IMR-90 (cell line): ENCODE measurements around the gene ING5. TPM values are rescaled to one million over a fixed set of nuclear protein-coding genes. Genes with fewer than 3 reads are reported as not detected.

Experiments used
- ATAC-seq: fragments of 200-7000 bp; cut with Tn5 transposase; 2 replicates; pipeline ENCODE4 v1.9.1; 2020; ENCODE audit warnings: low read depth, mild to moderate bottlenecking, moderate library complexity
- BruUV-seq: library from RNA; stranded (reverse); fragments of 400-500 nt; replicated peaks from 2 replicates; lab custom pipeline; 2021; lab: Mats Ljungman, UMichigan
- CTCF ChIA-PET: fragments of 300-600 bp; formaldehyde crosslinking; extraction: SDS; loops from one replicate; lab custom pipeline; 2021; ENCODE audit warnings: antibody characterized with exemption; lab: Yijun Ruan, JAX
- POLR2A ChIA-PET: fragments of 300-600 bp; sonication (Branson Sonifier 250); formaldehyde crosslinking; loops from one replicate; lab custom pipeline; 2022; ENCODE audit warnings: antibody characterized with exemption; ENCODE audit not compliant: unreplicated experiment; lab: Charles Lee
- DNase-seq: peaks from one replicate; pipeline ENCODE4 v3.0.0; 2013
- H2AFZ ChIP-seq: replicated peaks from 2 replicates; pipeline ENCODE3; 2013; ENCODE audit warnings: low read length, mild to moderate bottlenecking; ENCODE audit not compliant: poor library complexity
- H2AK5ac ChIP-seq: 2 replicates; pipeline ENCODE4 v1.6.1; 2013; ENCODE audit warnings: low read depth, low read length, inconsistent platforms
- H2AK9ac ChIP-seq: replicated peaks from 2 replicates; pipeline ENCODE3; 2013; ENCODE audit warnings: mild to moderate bottlenecking, low read depth, low read length, moderate library complexity; ENCODE audit not compliant: poor library complexity
- H2BK120ac ChIP-seq: 2 replicates; pipeline ENCODE4 v1.6.1; 2013; ENCODE audit warnings: low read depth, low read length, inconsistent platforms
- H2BK15ac ChIP-seq: 3 replicates; pipeline ENCODE4 v1.6.1; 2013; ENCODE audit warnings: low read depth, low read length, inconsistent platforms
- H2BK20ac ChIP-seq: 2 replicates; pipeline ENCODE4 v1.6.1; 2013; ENCODE audit warnings: low read depth, mild to moderate bottlenecking, inconsistent platforms, low read length, moderate library complexity
- H2BK5ac ChIP-seq: 2 replicates; pipeline ENCODE4 v1.6.1; 2013; ENCODE audit warnings: mild to moderate bottlenecking, low read depth, low read length, inconsistent platforms; ENCODE audit not compliant: poor library complexity, severe bottlenecking
- H3K14ac ChIP-seq: replicated peaks from 2 replicates; pipeline ENCODE4 v1.6.1; 2013; ENCODE audit warnings: low read depth, low read length, inconsistent platforms
- H3K18ac ChIP-seq: 2 replicates; pipeline ENCODE4 v1.6.1; 2013; ENCODE audit warnings: low read depth, low read length, control low read depth
- H3K23ac ChIP-seq: 2 replicates; pipeline ENCODE4 v1.6.1; 2013; ENCODE audit warnings: low read depth, low read length, inconsistent platforms
- H3K27ac ChIP-seq: 2 replicates; pipeline ENCODE4 v1.5.1; 2013; ENCODE audit warnings: mild to moderate bottlenecking, control low read depth, low read length; ENCODE audit not compliant: insufficient read depth
- H3K27me3 ChIP-seq: 2 replicates; pipeline ENCODE4 v1.6.1; 2013; ENCODE audit warnings: low read length; ENCODE audit not compliant: control insufficient read depth, insufficient read depth
- H3K36me3 ChIP-seq: 2 replicates; pipeline ENCODE4 v1.6.1; 2013; ENCODE audit warnings: low read length, mixed read lengths; ENCODE audit not compliant: control insufficient read depth, insufficient read depth
- H3K4ac ChIP-seq: 2 replicates; pipeline ENCODE4 v1.6.1; 2013; ENCODE audit warnings: low read depth, low read length, inconsistent platforms
- H3K4me1 ChIP-seq: 2 replicates; pipeline ENCODE4 v1.6.1; 2013; ENCODE audit warnings: low read length, mixed read lengths; ENCODE audit not compliant: control insufficient read depth, insufficient read depth
- H3K4me2 ChIP-seq: 2 replicates; pipeline ENCODE4 v1.6.1; 2013; ENCODE audit warnings: low read depth, mild to moderate bottlenecking, control low read depth, low read length, moderate library complexity
- H3K4me3 ChIP-seq: 2 replicates; pipeline ENCODE4 v1.5.1; 2013; ENCODE audit warnings: low read depth, mild to moderate bottlenecking, control low read depth, low read length, moderate library complexity; ENCODE audit not compliant: insufficient read depth
- H3K56ac ChIP-seq: 2 replicates; pipeline ENCODE4 v1.6.1; 2013; ENCODE audit warnings: low read length, inconsistent platforms; ENCODE audit not compliant: insufficient read depth; ENCODE audit errors: extremely low read depth
- H3K79me1 ChIP-seq, 2 experiments: 2 replicates each; pipeline ENCODE4 v1.6.1; 2013; ENCODE audit warnings: low read length in 2 of 2, inconsistent platforms in 1 of 2, low read depth in 1 of 2
- H3K9ac ChIP-seq: 2 replicates; pipeline ENCODE4 v1.6.1; 2013; ENCODE audit warnings: low read depth, low read length, control low read depth
- H3K9me1 ChIP-seq: 2 replicates; pipeline ENCODE4 v1.6.1; 2013; ENCODE audit warnings: low read length, inconsistent platforms; ENCODE audit not compliant: insufficient read depth
- H3K9me3 ChIP-seq: 2 replicates; pipeline ENCODE4 v1.6.1; 2013; ENCODE audit warnings: low read length; ENCODE audit not compliant: control insufficient read depth, insufficient read depth
- H4K20me1 ChIP-seq: 2 replicates; pipeline ENCODE4 v1.6.1; 2013; ENCODE audit warnings: low read length, inconsistent platforms; ENCODE audit not compliant: insufficient read depth
- H4K5ac ChIP-seq: 2 replicates; pipeline ENCODE4 v1.6.1; 2013; ENCODE audit warnings: mild to moderate bottlenecking, low read depth, low read length, control low read depth
- H4K8ac ChIP-seq, 2 experiments: 2 replicates each; pipeline ENCODE4 v1.6.1; 2013; ENCODE audit warnings: low read depth in 2 of 2, low read length in 2 of 2, control low read depth in 1 of 2, inconsistent platforms in 1 of 2
- H4K91ac ChIP-seq: 2 replicates; pipeline ENCODE4 v1.6.1; 2013; ENCODE audit warnings: low read depth, low read length, inconsistent platforms; ENCODE audit not compliant: insufficient read depth
- BHLHE40 ChIP-seq: fragments of 150-350 bp; IDR thresholded peaks from 2 replicates; pipeline ENCODE4 v1.6.1; 2016; ENCODE audit warnings: mild to moderate bottlenecking, low read depth, low read length
- CEBPB ChIP-seq: IDR thresholded peaks from 2 replicates; pipeline ENCODE4 v1.6.1; 2012; ENCODE audit warnings: low read depth, low read length, improper control_type of control experiment
- ELK1 ChIP-seq: fragments of 150-350 bp; IDR thresholded peaks from 2 replicates; pipeline ENCODE4 v1.6.1; 2016; ENCODE audit warnings: low read depth, mild to moderate bottlenecking, low read length, moderate library complexity, borderline replicate concordance
- FOS ChIP-seq: fragments of 150-350 bp; IDR thresholded peaks from 2 replicates; pipeline ENCODE4 v1.6.1; 2016; ENCODE audit warnings: low read depth, low read length
- MAFK ChIP-seq: IDR thresholded peaks from 2 replicates; pipeline ENCODE4 v1.6.1; 2012; ENCODE audit warnings: low read depth, low read length, improper control_type of control experiment
- MAZ ChIP-seq: IDR thresholded peaks from 2 replicates; pipeline ENCODE4 v1.6.1; 2012; ENCODE audit warnings: low read depth, mild to moderate bottlenecking, low read length, improper control_type of control experiment, moderate library complexity, borderline replicate concordance
- MXI1 ChIP-seq: IDR thresholded peaks from 2 replicates; pipeline ENCODE4 v1.6.1; 2012; ENCODE audit warnings: low read depth, mild to moderate bottlenecking, low read length, moderate library complexity, borderline replicate concordance
- POLR2A ChIP-seq: IDR thresholded peaks from 2 replicates; pipeline ENCODE4 v1.6.1; 2012; ENCODE audit warnings: mild to moderate bottlenecking, low read depth, low read length
- RCOR1 ChIP-seq: IDR thresholded peaks from 2 replicates; pipeline ENCODE4 v1.6.1; 2012; ENCODE audit warnings: mild to moderate bottlenecking, low read length, improper control_type of control experiment; ENCODE audit not compliant: insufficient replicate concordance
- SMC3 ChIP-seq: fragments of 150-350 bp; IDR thresholded peaks from 2 replicates; pipeline ENCODE4 v1.6.1; 2016; ENCODE audit warnings: low read depth, mild to moderate bottlenecking, antibody characterized with exemption, low read length, moderate library complexity
- WGBS, 2 experiments: methylation state at CpG; one replicate each; pipeline versions ENCODE4 v1.1.5 to v1.1.7; 2013; ENCODE audit warnings: missing lambda C conversion rate in 2 of 2; ENCODE audit not compliant: insufficient read length in 1 of 2; ENCODE audit errors: extremely low coverage in 2 of 2; 5-methylcytosine and 5-hydroxymethylcytosine counted together
- dilution Hi-C: fragments of 300-500 bp; cut with HindIII; formaldehyde crosslinking; loops from one replicate; pipeline ENCODE4 v1.14.3; 2018; ENCODE audit warnings: low sequenced_read_pairs; ENCODE audit not compliant: unreplicated experiment
- in situ Hi-C: fragments of 300-500 bp; cut with MboI; formaldehyde crosslinking; loops from 3 replicates; pipeline ENCODE4 v1.14.3; 2019; ENCODE audit warnings: low sequenced_read_pairs, inconsistent platforms, mixed read lengths
- intact Hi-C: fragments of 100-400 bp; cut with micrococcal nuclease; formaldehyde crosslinking; loops from 2 replicates; pipeline ENCODE4 v1.10.0; 2022
- polyA plus RNA-seq, 3 experiments: library from polyadenylated mRNA; depleted of rRNA; stranded (reverse); fragments of >200 nt; gene quantifications; 2 replicates each; pipeline ENCODE4 v1.2.3, GENCODE V29; 2012; ENCODE audit warnings: low replicate concordance in 1 of 3
- total RNA-seq: library from RNA; depleted of rRNA; stranded (reverse); fragments of >200 nt; gene quantifications from 2 replicates; pipeline ENCODE4 v1.2.3, GENCODE V29; 2012
- TF ChIP-seq, protein P1 (sequence below): conservative IDR thresholded peaks from 2 replicates; pipeline ENCODE4 v1.5.1; 2012; ENCODE audit warnings: mild to moderate bottlenecking, low read depth, low read length, improper control_type of control experiment

The ING5 gene
- total and polyA plus RNA-seq, 2 of the 4 experiments (the other 2 are of a cell fraction), result 36.1 to 38.9 TPM

DNA sequence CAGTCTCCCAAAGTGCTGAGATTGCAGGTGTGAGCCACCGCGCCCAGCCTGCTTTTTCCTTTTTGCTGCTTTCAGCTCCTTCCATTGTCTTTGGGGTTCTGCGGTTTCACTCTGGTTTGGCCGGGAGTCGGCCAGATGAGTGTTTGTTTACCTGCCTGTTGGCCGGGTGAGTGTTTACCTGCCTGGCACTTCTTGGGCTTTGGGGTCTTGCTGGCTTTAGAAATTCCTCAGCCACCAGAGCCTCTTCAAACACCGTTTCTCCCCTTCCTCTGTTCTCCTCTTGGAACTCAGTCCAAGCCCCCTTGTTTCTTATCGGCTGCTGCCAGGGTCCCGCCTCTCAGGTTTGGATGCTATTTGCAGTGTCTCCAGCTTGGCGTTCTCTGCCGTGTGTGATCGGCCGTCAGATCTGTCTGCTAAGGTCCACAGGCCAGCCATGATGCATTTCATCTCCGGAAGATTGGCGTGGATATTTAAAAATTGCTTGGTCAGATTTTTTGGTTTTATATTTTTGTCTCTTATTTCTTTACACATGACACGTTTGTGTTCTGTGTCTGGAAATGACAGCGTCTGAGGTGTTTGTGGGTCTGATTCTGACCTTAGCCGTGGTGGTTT lies 60.6 kb downstream of the ING5 start:
- 76% methylated on average over 5 of the region's 18 CpGs; no CpG with 5 or more reads in 1 of the 2 experiments for WGBS, 2 experiments
- ChIA-PET CTCF (no interaction called here), POLR2A (no interaction called here)
- Histone ChIP-seq H4K5ac (no peak overlapping the region), H4K8ac (no peak overlapping the region), H3K56ac (no peak overlapping the region), H3K4me2 (no peak overlapping the region), H4K20me1 (peaks cover 7% of the 10 kb centered on the region), H2BK20ac (no peak overlapping the region), H3K9me1 (no peaks in the 10 kb centered on the region), H2AFZ (no peak overlapping the region), H3K79me1 (peaks cover 0 to 5% of the 10 kb centered on the region in 2 experiments; a peak in 1 of 4 replicates), H2BK120ac (no peak overlapping the region), H2BK5ac (no peak overlapping the region), H3K9me3 (no peaks in the 10 kb centered on the region), H3K4me1 (no peaks in the 10 kb centered on the region), H2AK9ac (no peak overlapping the region), H3K4ac (no peak overlapping the region), H2AK5ac (no peak overlapping the region), H4K91ac (no peak overlapping the region), H3K36me3 (peaks cover 21% of the 10 kb centered on the region), H3K9ac (no peak overlapping the region), H2BK15ac (no peak overlapping the region), H3K4me3 (no peak overlapping the region), H3K18ac (no peak overlapping the region), H3K27me3 (no peaks in the 10 kb centered on the region), H3K23ac (no peak overlapping the region; the same call in 1 of the 2 replicates), H3K27ac (no peak overlapping the region), H3K14ac (no peak overlapping the region)
- in situ Hi-C loops (no loop called here), dilution Hi-C loops (no loop called here), intact Hi-C loops (no loop called here)
- TF ChIP-seq, protein P1, sequence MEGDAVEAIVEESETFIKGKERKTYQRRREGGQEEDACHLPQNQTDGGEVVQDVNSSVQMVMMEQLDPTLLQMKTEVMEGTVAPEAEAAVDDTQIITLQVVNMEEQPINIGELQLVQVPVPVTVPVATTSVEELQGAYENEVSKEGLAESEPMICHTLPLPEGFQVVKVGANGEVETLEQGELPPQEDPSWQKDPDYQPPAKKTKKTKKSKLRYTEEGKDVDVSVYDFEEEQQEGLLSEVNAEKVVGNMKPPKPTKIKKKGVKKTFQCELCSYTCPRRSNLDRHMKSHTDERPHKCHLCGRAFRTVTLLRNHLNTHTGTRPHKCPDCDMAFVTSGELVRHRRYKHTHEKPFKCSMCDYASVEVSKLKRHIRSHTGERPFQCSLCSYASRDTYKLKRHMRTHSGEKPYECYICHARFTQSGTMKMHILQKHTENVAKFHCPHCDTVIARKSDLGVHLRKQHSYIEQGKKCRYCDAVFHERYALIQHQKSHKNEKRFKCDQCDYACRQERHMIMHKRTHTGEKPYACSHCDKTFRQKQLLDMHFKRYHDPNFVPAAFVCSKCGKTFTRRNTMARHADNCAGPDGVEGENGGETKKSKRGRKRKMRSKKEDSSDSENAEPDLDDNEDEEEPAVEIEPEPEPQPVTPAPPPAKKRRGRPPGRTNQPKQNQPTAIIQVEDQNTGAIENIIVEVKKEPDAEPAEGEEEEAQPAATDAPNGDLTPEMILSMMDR, result no peak
- TF ChIP-seq ELK1, result no peak
- no peak for TF ChIP-seq FOS
- no peak for TF ChIP-seq BHLHE40
- TF ChIP-seq MAFK, result no peak
- no peak for TF ChIP-seq MAZ
- no peak for TF ChIP-seq SMC3
- no peak for TF ChIP-seq CEBPB
- TF ChIP-seq POLR2A, result no peak
- TF ChIP-seq MXI1, result no peak
- TF ChIP-seq RCOR1, result no peak
- ATAC-seq (no peak), DNase-seq (no peak)
- BruUV-seq, result no TSS peak
